ENCODE data around the gene SH2D3C. TPM values are rescaled to one million over a fixed set of nuclear protein-coding genes. Genes with fewer than 3 reads are reported as not detected.
A peak's percentile ranks its signal among the peaks of the same experiment; 100 is the strongest.

The SH2D3C gene
- total and polyA plus RNA-seq, 4 donors, result 9.4 to 29.4 (median 17.7) TPM

GRCh38 chr9:127808347-127809001 is 30.0 kb upstream of the SH2D3C start:
- 93% methylated on average over 13 of the region's 17 CpGs for WGBS (ENCODE audit: insufficient coverage)
- DNase-seq (ENCODE audit: low read depth in 4 of 6, low spot score in 6 of 6), result no peak
- Histone ChIP-seq H3K36me3 (ENCODE audit: control insufficient read depth, insufficient read depth, low read length) (peaks cover 75% of the 10 kb centered on the region), H3K27ac (ENCODE audit: low read depth, low read length) (no peak overlapping the region), H3K4me1 (ENCODE audit: control insufficient read depth, insufficient read depth, low read length) (peaks cover 20% of the 10 kb centered on the region), H3K27me3 (ENCODE audit: control insufficient read depth, insufficient read depth, low read length) (no peaks in the 10 kb centered on the region), H3K4me3 (ENCODE audit: low read depth, low read length) (no peak overlapping the region), H3K9me3 (ENCODE audit: control insufficient read depth, insufficient read depth, low read length) (no peaks in the 10 kb centered on the region)

- Histone ChIP-seq H3K4me3 (ENCODE audit: low read depth, low read length) (no peak overlapping the region), H3K4me1 (ENCODE audit: control insufficient read depth, insufficient read depth, low read length) (peaks cover 27% of the 10 kb centered on the region), H3K27me3 (ENCODE audit: control insufficient read depth, insufficient read depth, low read length) (no peaks in the 10 kb centered on the region), H3K9me3 (ENCODE audit: control insufficient read depth, insufficient read depth, low read length) (no peaks in the 10 kb centered on the region), H3K36me3 (ENCODE audit: control insufficient read depth, insufficient read depth, low read length) (peaks cover 59% of the 10 kb centered on the region), H3K27ac (ENCODE audit: low read depth, low read length) (no peak overlapping the region)
- no peak for DNase-seq (ENCODE audit: low read depth in 4 of 6, low spot score in 6 of 6)
- WGBS (ENCODE audit: insufficient coverage), result 95% methylated on average over 10 of the region's 14 CpGs
Measured at GRCh38 chr9:127806871-127807270, 28.4 kb upstream of the SH2D3C start.

- Histone ChIP-seq H3K4me1 (ENCODE audit: control insufficient read depth, insufficient read depth, low read length) (peaks cover 28% of the 10 kb centered on the region), H3K27ac (ENCODE audit: low read depth, low read length) (no peak overlapping the region), H3K9me3 (ENCODE audit: control insufficient read depth, insufficient read depth, low read length) (no peaks in the 10 kb centered on the region), H3K4me3 (ENCODE audit: low read depth, low read length) (no peak overlapping the region), H3K27me3 (ENCODE audit: control insufficient read depth, insufficient read depth, low read length) (no peaks in the 10 kb centered on the region), H3K36me3 (ENCODE audit: control insufficient read depth, insufficient read depth, low read length) (peaks cover 55% of the 10 kb centered on the region)
- WGBS (ENCODE audit: insufficient coverage), result 55% methylated on average over 4 of the region's 8 CpGs
- no peak for DNase-seq (ENCODE audit: low read depth in 4 of 6, low spot score in 6 of 6)
Measured at GRCh38 chr9:127805620-127806019, 27.2 kb upstream of the SH2D3C start.

- Histone ChIP-seq H3K36me3 (ENCODE audit: control insufficient read depth, insufficient read depth, low read length) (peaks cover 38% of the 10 kb centered on the region), H3K27ac (ENCODE audit: low read depth, low read length) (peak overlapping the region; percentile 79), H3K4me3 (ENCODE audit: low read depth, low read length) (peak overlapping the region; percentile 72), H3K9me3 (ENCODE audit: control insufficient read depth, insufficient read depth, low read length) (no peaks in the 10 kb centered on the region), H3K4me1 (ENCODE audit: control insufficient read depth, insufficient read depth, low read length) (peaks cover 22% of the 10 kb centered on the region), H3K27me3 (ENCODE audit: control insufficient read depth, insufficient read depth, low read length) (no peaks in the 10 kb centered on the region)
- 47% methylated on average over 11 of the region's 18 CpGs for WGBS (ENCODE audit: insufficient coverage)
- no peak for DNase-seq (ENCODE audit: low read depth in 4 of 6, low spot score in 6 of 6)
Measured at GRCh38 chr9:127803507-127804352, 25.3 kb upstream of the SH2D3C start.

- Histone ChIP-seq H3K4me1 (ENCODE audit: control insufficient read depth, insufficient read depth, low read length) (peaks cover 22% of the 10 kb centered on the region), H3K27me3 (ENCODE audit: control insufficient read depth, insufficient read depth, low read length) (no peaks in the 10 kb centered on the region), H3K4me3 (ENCODE audit: low read depth, low read length) (peak within 1 kb of the TSS; percentile 72), H3K27ac (ENCODE audit: low read depth, low read length) (peak within 1 kb of the TSS; percentile 85), H3K9me3 (ENCODE audit: control insufficient read depth, insufficient read depth, low read length) (no peaks in the 10 kb centered on the region), H3K36me3 (ENCODE audit: control insufficient read depth, insufficient read depth, low read length) (peaks cover 28% of the 10 kb centered on the region)
- DNase-seq (ENCODE audit: low read depth in 4 of 6, low spot score in 6 of 6), result peak; percentile 69 to 96 (median 76)
- WGBS (ENCODE audit: insufficient coverage), result under 1% methylated on average over 70 of the region's 83 CpGs
Measured at GRCh38 chr9:127802576-127803443, 24.3 kb upstream of the SH2D3C start, which contains the start of gene FPGS. FPGS (plus strand) TSS chr9:127802882; CDS start chr9:127802925, 43 bp downstream.

- Histone ChIP-seq H3K9me3 (ENCODE audit: control insufficient read depth, insufficient read depth, low read length) (no peaks in the 10 kb centered on the region), H3K27me3 (ENCODE audit: control insufficient read depth, insufficient read depth, low read length) (no peaks in the 10 kb centered on the region), H3K4me3 (ENCODE audit: low read depth, low read length) (peak overlapping the region; percentile 72), H3K4me1 (ENCODE audit: control insufficient read depth, insufficient read depth, low read length) (peaks cover 22% of the 10 kb centered on the region), H3K27ac (ENCODE audit: low read depth, low read length) (peak overlapping the region; percentile 85), H3K36me3 (ENCODE audit: control insufficient read depth, insufficient read depth, low read length) (peaks cover 21% of the 10 kb centered on the region)
- 15% methylated on average over 7 of the region's 10 CpGs for WGBS (ENCODE audit: insufficient coverage)
- peak in 1 of 6 donors; percentile 39 for DNase-seq (ENCODE audit: low read depth in 4 of 6, low spot score in 6 of 6)
Measured at GRCh38 chr9:127801955-127802575, 23.6 kb upstream of the SH2D3C start.

- Histone ChIP-seq H3K27me3 (ENCODE audit: control insufficient read depth, insufficient read depth, low read length) (no peaks in the 10 kb centered on the region), H3K4me3 (ENCODE audit: low read depth, low read length) (no peak overlapping the region), H3K36me3 (ENCODE audit: control insufficient read depth, insufficient read depth, low read length) (peaks cover 25% of the 10 kb centered on the region), H3K9me3 (ENCODE audit: control insufficient read depth, insufficient read depth, low read length) (no peaks in the 10 kb centered on the region), H3K4me1 (ENCODE audit: control insufficient read depth, insufficient read depth, low read length) (peaks cover 9% of the 10 kb centered on the region), H3K27ac (ENCODE audit: low read depth, low read length) (no peak overlapping the region)
- no peak for DNase-seq (ENCODE audit: low read depth in 4 of 6, low spot score in 6 of 6)
- WGBS (ENCODE audit: insufficient coverage), result no CpG with 5 or more reads among the region's 11 CpGs
Measured at GRCh38 chr9:127796852-127797370, 18.4 kb upstream of the SH2D3C start.

GRCh38 chr9:127796225-127796813 is 17.9 kb upstream of the SH2D3C start:
- H3K4me3 ChIP-seq (ENCODE audit: low read depth, low read length), result no peak overlapping the region
- no peaks in the 10 kb centered on the region for H3K27me3 ChIP-seq (ENCODE audit: control insufficient read depth, insufficient read depth, low read length)
- WGBS (ENCODE audit: insufficient coverage), result 25% methylated on average over 2 of the region's 8 CpGs
- H3K36me3 ChIP-seq (ENCODE audit: control insufficient read depth, insufficient read depth, low read length), result peaks cover 31% of the 10 kb centered on the region
- H3K9me3 ChIP-seq (ENCODE audit: control insufficient read depth, insufficient read depth, low read length), result no peaks in the 10 kb centered on the region
- H3K27ac ChIP-seq (ENCODE audit: low read depth, low read length), result no peak overlapping the region
- H3K4me1 ChIP-seq (ENCODE audit: control insufficient read depth, insufficient read depth, low read length), result peaks cover 9% of the 10 kb centered on the region
- DNase-seq (ENCODE audit: low read depth in 4 of 6, low spot score in 6 of 6), result no peak

All from spinal cord (tissue), 10 donors.